Naive B cell (primary cell): ENCODE data around the gene MFSD2B. TPM values are rescaled to one million over a fixed set of nuclear protein-coding genes. Genes with fewer than 3 reads are reported as not detected.
A peak's percentile ranks its signal among the peaks of the same experiment; 100 is the strongest.

ENCODE experiments used
- ATAC-seq, 2 donors: fragments of 150-1000 bp; cut with Tn5 transposase; 2 replicates each; pipeline ENCODE4 v1.10.0; 2021; ENCODE audit warnings: low read depth in 2 of 2, mild to moderate bottlenecking in 2 of 2, moderate library complexity in 2 of 2
- DNase-seq: peaks from one replicate; pipeline ENCODE4 v3.0.0; 2022
- H3K27ac Mint-ChIP-seq, 6 donors: one replicate each; pipeline ENCODE4 v1.8.0; 2020 to 2022; ENCODE audit warnings: mild to moderate bottlenecking in 6 of 6, mixed read lengths in 6 of 6, moderate library complexity in 5 of 6, inconsistent platforms in 2 of 6
- H3K27me3 Mint-ChIP-seq, 3 donors: one replicate each; pipeline ENCODE4 v1.8.0; 2021 to 2022; ENCODE audit warnings: mixed read lengths in 3 of 3, mild to moderate bottlenecking in 1 of 3
- H3K36me3 Mint-ChIP-seq, 2 donors: one replicate each; pipeline ENCODE4 v1.8.0; 2020 to 2022; ENCODE audit warnings: mixed read lengths in 2 of 2, inconsistent platforms in 1 of 2, mild to moderate bottlenecking in 1 of 2
- H3K4me1 Mint-ChIP-seq, 3 donors: one replicate each; pipeline ENCODE4 v1.8.0; 2020 to 2022; ENCODE audit warnings: mixed read lengths in 3 of 3, inconsistent platforms in 1 of 3, mild to moderate bottlenecking in 1 of 3, moderate library complexity in 1 of 3
- H3K4me3 Mint-ChIP-seq, 8 donors: one replicate each; pipeline ENCODE4 v1.8.0; 2020 to 2022; ENCODE audit warnings: mild to moderate bottlenecking in 8 of 8, mixed read lengths in 8 of 8, moderate library complexity in 8 of 8, inconsistent platforms in 2 of 8
- H3K9me3 Mint-ChIP-seq, 7 donors: one replicate each; pipeline ENCODE4 v1.8.0; 2020 to 2022; ENCODE audit warnings: mixed read lengths in 7 of 7, mild to moderate bottlenecking in 5 of 7, inconsistent platforms in 2 of 7, moderate library complexity in 1 of 7
- polyA plus RNA-seq, 6 donors: library from polyadenylated mRNA; unstranded; fragments of 300-500 nt; fragmentation: Illumina TruSeq; gene quantifications; one replicate each; pipeline ENCODE4 v1.2.3, GENCODE V29; 2021; ENCODE audit warnings: low read depth in 6 of 6

MFSD2B gene
- polyA plus RNA-seq, 6 donors from 2014 or later = 0.27 to 0.74 TPM; not detected in 4

GRCh38 chr2:24050041-24050979, 40.4 kb downstream of the MFSD2B start:
- no peak for ATAC-seq
- peaks cover 0 to 7% (median 0%) of the 10 kb centered on the region in 3 donors for H3K27me3 Mint-ChIP-seq
- peak overlapping the region in 1 of 8 donors; percentile 91 for H3K4me3 Mint-ChIP-seq
- DNase-seq = no peak
- H3K36me3 Mint-ChIP-seq = no peaks in the 10 kb centered on the region
- no peaks in the 10 kb centered on the region for H3K9me3 Mint-ChIP-seq
- peaks cover 14 to 29% (median 18%) of the 10 kb centered on the region in 3 donors for H3K4me1 Mint-ChIP-seq
- H3K27ac Mint-ChIP-seq = no peak overlapping the region

DNA sequence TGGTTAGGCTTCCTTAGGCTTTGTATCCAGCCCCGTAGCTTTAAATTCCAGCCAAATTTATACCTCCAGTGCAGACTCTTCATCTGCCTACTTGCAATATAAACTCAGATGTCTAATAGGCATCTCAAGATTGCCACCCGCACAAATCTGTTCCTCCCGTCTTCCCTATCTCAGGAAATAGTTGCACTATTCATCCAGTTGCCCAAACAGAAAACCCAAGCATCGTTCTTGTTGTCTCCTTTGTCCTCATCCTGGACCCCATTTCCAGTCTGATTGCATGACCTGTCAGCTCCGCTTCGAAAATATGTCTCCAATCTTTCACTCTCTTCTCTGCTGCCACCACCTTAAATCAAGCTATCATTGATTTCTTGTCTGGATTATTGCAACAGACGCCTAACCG, 41.9 kb downstream of the MFSD2B start:
- Mint-ChIP-seq H3K4me3 (no peak overlapping the region), H3K27me3 (peaks cover 0 to 7% (median 0%) of the 10 kb centered on the region in 3 donors), H3K4me1 (peaks cover 10 to 20% (median 14%) of the 10 kb centered on the region in 3 donors), H3K36me3 (no peaks in the 10 kb centered on the region), H3K27ac (no peak overlapping the region), H3K9me3 (peaks cover 0 to 2% (median 0%) of the 10 kb centered on the region in 7 donors)
- ATAC-seq = no peak
- no peak for DNase-seq

DNA sequence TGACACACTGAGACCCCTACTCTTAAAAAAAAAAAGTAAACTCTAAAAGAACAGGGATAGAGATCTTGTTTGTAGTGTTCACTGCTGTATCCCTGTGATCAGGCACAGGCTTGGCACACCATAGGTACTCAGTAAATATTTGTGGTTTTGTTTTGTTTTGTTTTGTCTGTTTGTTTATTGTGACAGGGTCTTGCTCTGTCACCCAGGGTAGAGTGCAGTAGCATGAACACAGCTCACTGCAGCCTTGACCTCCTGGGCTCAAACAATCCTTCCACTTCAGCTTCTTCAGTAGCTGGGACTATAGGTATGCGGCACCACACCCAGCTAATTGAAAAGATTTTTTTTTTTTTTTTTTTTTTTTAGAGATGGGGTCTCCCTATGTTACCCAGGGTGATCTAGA, 43.1 kb downstream of the MFSD2B start:
- ATAC-seq = no peak
- H3K36me3 Mint-ChIP-seq = no peaks in the 10 kb centered on the region
- peaks cover 0 to 9% (median 8%) of the 10 kb centered on the region in 3 donors for H3K4me1 Mint-ChIP-seq
- H3K9me3 Mint-ChIP-seq = peaks cover 0 to 2% (median 0%) of the 10 kb centered on the region in 7 donors
- peaks cover 0 to 7% (median 0%) of the 10 kb centered on the region in 3 donors for H3K27me3 Mint-ChIP-seq
- no peak overlapping the region for H3K27ac Mint-ChIP-seq
- DNase-seq = no peak
- no peak overlapping the region for H3K4me3 Mint-ChIP-seq

GRCh38 chr2:24054366-24055010, 44.6 kb downstream of the MFSD2B start:
- H3K27ac Mint-ChIP-seq = no peak overlapping the region
- H3K27me3 Mint-ChIP-seq = peaks cover 0 to 7% (median 0%) of the 10 kb centered on the region in 3 donors
- DNase-seq (no peak), ATAC-seq (no peak)
- H3K4me3 Mint-ChIP-seq = no peak overlapping the region
- peaks cover 0 to 2% (median 0%) of the 10 kb centered on the region in 7 donors for H3K9me3 Mint-ChIP-seq
- peaks cover 0 to under 1% (median 0%) of the 10 kb centered on the region in 3 donors for H3K4me1 Mint-ChIP-seq
- H3K36me3 Mint-ChIP-seq = no peaks in the 10 kb centered on the region

GRCh38 chr2:24055750-24056149, 45.9 kb downstream of the MFSD2B start:
- DNase-seq (no peak), ATAC-seq (no peak)
- H3K4me1 Mint-ChIP-seq = no peaks in the 10 kb centered on the region
- peaks cover 0 to 11% (median 0%) of the 10 kb centered on the region in 3 donors for H3K27me3 Mint-ChIP-seq
- H3K27ac Mint-ChIP-seq = no peak overlapping the region
- H3K4me3 Mint-ChIP-seq = no peak overlapping the region
- peaks cover 0 to 2% (median 0%) of the 10 kb centered on the region in 7 donors for H3K9me3 Mint-ChIP-seq
- no peaks in the 10 kb centered on the region for H3K36me3 Mint-ChIP-seq

GRCh38 chr2:24058564-24059271, 48.8 kb downstream of the MFSD2B start:
- H3K4me3 Mint-ChIP-seq = no peak overlapping the region
- H3K9me3 Mint-ChIP-seq = peaks cover 0 to 2% (median 0%) of the 10 kb centered on the region in 7 donors
- H3K4me1 Mint-ChIP-seq = no peaks in the 10 kb centered on the region
- no peak overlapping the region for H3K27ac Mint-ChIP-seq
- ATAC-seq (no peak), DNase-seq (no peak)
- peaks cover 0 to 12% (median 0%) of the 10 kb centered on the region in 3 donors for H3K27me3 Mint-ChIP-seq
- H3K36me3 Mint-ChIP-seq = no peaks in the 10 kb centered on the region

DNA sequence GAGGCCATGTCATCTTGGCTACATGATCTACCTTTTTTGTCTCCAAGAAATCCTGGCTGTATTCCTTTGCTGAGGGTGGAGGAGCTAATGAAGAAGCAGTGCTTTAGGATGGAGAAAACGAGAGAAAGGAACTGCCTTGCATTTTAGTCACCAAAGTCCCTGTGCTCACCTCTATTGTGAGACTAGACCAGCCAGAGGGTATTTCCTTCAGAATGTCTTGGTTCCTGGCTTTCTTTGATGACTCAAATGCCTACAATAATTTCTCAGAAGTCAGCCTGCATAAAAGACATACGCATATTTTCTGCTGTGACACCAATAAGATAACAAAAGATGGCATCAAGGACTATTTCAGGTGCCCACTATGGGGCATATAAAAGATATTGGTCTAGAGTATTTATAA, 55.5 kb downstream of the MFSD2B start:
- no peak for ATAC-seq
- no peak overlapping the region for H3K4me3 Mint-ChIP-seq
- H3K36me3 Mint-ChIP-seq = peaks cover 0 to 4% of the 10 kb centered on the region in 2 donors
- no peaks in the 10 kb centered on the region for H3K9me3 Mint-ChIP-seq
- DNase-seq = no peak
- H3K27me3 Mint-ChIP-seq = peaks cover 0 to 4% (median 0%) of the 10 kb centered on the region in 3 donors
- no peak overlapping the region for H3K27ac Mint-ChIP-seq
- peaks cover 0 to 6% (median 0%) of the 10 kb centered on the region in 3 donors for H3K4me1 Mint-ChIP-seq

DNA sequence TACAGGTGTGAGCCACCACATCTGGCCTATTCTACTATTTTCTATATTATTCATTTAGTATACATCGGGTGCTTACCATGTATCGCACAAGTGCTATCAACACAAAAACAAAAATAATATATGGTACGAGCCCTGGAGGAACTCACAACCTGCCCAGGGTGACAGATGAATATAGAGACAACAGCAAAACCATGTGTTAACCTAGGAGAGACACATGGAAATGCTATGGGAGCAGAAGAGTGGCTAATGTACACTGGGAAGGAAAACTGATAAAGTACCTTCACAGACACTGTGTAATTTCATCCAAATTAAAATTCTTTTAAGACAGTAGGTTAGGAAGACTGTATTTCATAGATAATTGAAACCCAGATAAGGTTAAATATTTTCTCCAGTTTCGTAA, 62.4 kb downstream of the MFSD2B start:
- DNase-seq = no peak
- Mint-ChIP-seq H3K27me3 (no peaks in the 10 kb centered on the region), H3K4me1 (peaks cover 15 to 35% (median 25%) of the 10 kb centered on the region in 3 donors), H3K36me3 (no peaks in the 10 kb centered on the region), H3K27ac (no peak overlapping the region), H3K9me3 (no peaks in the 10 kb centered on the region), H3K4me3 (peak overlapping the region in 1 of 8 donors; percentile 70)
- no peak for ATAC-seq

GRCh38 chr2:24073816-24074215, 63.9 kb downstream of the MFSD2B start:
- Mint-ChIP-seq H3K27ac (peak overlapping the region in 1 of 6 donors; percentile 84), H3K4me1 (peaks cover 20 to 43% (median 31%) of the 10 kb centered on the region in 3 donors), H3K36me3 (no peaks in the 10 kb centered on the region), H3K4me3 (peak overlapping the region in 2 of 8 donors; percentile 26 to 70), H3K9me3 (no peaks in the 10 kb centered on the region), H3K27me3 (no peaks in the 10 kb centered on the region)
- DNase-seq (no peak), ATAC-seq (no peak)

DNA sequence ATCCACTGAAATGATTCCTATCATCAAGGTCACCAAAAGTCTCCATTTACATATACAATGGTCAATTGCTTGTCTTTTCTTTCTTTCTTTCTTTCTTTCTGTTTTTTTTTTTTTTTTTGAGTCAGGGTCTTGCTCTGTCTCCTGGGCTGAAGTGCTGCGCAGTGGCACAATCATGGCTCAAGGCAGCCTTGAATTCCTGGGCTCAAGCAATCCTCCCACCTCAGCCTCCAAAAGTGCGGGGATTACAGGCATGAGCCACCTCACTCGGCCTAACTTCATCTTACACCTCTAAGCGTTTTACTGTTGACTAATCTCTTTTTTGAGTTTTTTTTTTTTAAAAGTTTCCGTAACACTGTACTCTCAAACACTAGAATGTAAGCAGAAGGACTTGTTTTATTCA, 65.4 kb downstream of the MFSD2B start:
- Mint-ChIP-seq H3K36me3 (no peaks in the 10 kb centered on the region), H3K4me3 (peak overlapping the region; percentile 96 to 99 (median 98)), H3K9me3 (no peaks in the 10 kb centered on the region), H3K27ac (peak overlapping the region in 4 of 6 donors; percentile 96 to 98 (median 98)), H3K27me3 (no peaks in the 10 kb centered on the region), H3K4me1 (peaks cover 20 to 43% (median 24%) of the 10 kb centered on the region in 3 donors)
- no peak for ATAC-seq
- no peak for DNase-seq
